ENCODE measurements around the gene PNMA6E.
"Not testable (repeated sequence)": the region's sequence is repeated elsewhere in the genome, so short reads cannot be mapped to it uniquely, and the experiment has no call there.

Gene PNMA6E

DNA sequence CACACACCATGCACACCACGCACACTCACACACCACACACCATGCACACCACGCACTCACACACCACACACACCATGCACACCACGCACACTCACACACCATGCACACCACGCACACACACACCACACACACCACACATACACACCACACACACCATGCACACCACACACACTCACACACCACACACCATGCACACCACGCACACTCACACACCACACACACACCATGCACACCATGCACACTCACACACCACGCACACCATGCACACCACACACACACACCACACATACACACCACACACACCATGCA is 11.7 kb downstream of the PNMA6E start:
- not testable (repeated sequence) for H3K4me3 ChIP-seq (ENCODE audit: low read length); H3K27me3 ChIP-seq (ENCODE audit: control insufficient read depth, insufficient read depth, low read length); H3K4me1 ChIP-seq (ENCODE audit: control insufficient read depth, low read depth, low read length); H3K27ac ChIP-seq (ENCODE audit: low read length); H3K36me3 ChIP-seq (ENCODE audit: control insufficient read depth, low read depth, low read length); H3K9ac ChIP-seq (ENCODE audit: low read length)
- H3K9me3 ChIP-seq (ENCODE audit: control insufficient read depth, low read depth, low read length), result peaks cover 24% of the 10 kb centered on the region

DNA sequence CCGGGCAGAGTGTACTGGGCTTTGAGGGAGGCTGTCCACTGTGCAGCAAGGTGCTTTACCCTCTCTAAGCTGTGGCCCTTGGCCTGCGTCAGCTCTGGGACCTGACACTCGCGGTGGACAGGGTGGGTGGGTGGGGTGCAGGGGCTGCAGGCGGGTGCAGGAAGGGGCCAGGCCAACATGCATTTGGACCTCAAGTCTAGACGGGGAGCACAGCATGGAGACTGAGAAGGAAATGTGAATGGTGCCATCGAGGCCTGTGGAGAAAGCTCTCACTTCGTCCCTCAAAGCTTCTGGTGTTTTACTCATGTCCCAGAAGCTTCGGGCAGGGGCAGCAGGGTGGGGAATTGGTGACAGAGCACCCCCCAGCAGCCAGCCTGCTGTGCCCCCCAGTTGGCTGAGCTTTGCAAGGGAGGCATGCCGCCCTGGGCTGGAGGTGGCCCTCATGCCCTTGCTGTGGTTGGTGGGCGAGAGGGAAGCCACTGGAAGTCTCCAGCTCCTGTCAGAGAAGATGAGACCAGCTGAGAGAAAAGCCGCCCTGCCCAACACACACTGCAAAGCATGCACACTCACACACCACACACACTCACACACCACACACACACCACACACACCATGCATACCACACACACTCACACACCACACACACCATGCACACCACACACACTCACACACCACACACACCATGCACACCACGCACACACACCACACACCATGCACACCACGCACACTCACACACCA is 12.3 kb downstream of the PNMA6E start:
- no peaks in the 10 kb centered on the region for H3K36me3 ChIP-seq (ENCODE audit: control insufficient read depth, low read depth, low read length)
- H3K27ac ChIP-seq (ENCODE audit: low read length), result no peak overlapping the region
- H3K9ac ChIP-seq (ENCODE audit: low read length), result no peak overlapping the region
- no peaks in the 10 kb centered on the region for H3K27me3 ChIP-seq (ENCODE audit: control insufficient read depth, insufficient read depth, low read length)
- no peaks in the 10 kb centered on the region for H3K4me1 ChIP-seq (ENCODE audit: control insufficient read depth, low read depth, low read length)
- H3K4me3 ChIP-seq (ENCODE audit: low read length), result no peak overlapping the region
- H3K9me3 ChIP-seq (ENCODE audit: control insufficient read depth, low read depth, low read length), result peaks cover 24% of the 10 kb centered on the region

DNA sequence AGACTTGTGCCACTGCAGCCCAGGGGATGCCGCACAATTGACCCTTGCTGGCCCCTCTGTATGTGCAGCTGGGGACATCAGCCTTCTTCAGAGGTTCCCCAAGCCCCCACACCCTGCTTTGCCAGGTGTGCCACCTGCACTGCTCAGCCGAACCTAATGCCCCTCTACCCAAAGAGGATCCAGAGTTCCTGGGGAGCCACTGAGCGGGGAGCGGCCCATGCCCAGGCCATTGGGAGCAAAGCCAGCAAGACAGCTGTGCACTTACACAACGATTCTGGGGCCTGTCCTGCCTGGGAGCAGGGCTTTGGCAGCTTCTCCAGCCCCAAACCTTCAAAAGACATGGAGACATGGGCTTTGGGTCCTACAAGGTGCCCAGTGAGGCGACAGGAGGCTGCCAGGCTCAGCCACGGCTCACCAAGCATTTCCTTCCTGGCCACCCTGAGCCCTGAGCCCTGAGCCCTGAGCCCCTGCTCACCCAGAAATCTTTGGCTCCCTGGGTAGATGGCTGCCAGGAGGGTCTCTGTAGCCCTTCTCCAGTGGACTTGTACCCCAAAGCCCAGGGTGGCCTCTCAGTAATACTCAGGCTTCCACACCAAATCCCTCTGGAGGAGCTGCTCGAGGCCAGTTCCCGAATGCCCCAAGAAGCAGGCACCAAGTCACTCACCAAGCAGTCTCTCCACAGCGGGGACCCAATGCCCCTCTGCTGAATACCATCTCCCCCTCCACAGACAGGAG is 13.0 kb downstream of the PNMA6E start:
- peaks cover 27% of the 10 kb centered on the region for H3K9me3 ChIP-seq (ENCODE audit: control insufficient read depth, low read depth, low read length)
- H3K9ac ChIP-seq (ENCODE audit: low read length), result no peak overlapping the region
- no peaks in the 10 kb centered on the region for H3K36me3 ChIP-seq (ENCODE audit: control insufficient read depth, low read depth, low read length)

DNA sequence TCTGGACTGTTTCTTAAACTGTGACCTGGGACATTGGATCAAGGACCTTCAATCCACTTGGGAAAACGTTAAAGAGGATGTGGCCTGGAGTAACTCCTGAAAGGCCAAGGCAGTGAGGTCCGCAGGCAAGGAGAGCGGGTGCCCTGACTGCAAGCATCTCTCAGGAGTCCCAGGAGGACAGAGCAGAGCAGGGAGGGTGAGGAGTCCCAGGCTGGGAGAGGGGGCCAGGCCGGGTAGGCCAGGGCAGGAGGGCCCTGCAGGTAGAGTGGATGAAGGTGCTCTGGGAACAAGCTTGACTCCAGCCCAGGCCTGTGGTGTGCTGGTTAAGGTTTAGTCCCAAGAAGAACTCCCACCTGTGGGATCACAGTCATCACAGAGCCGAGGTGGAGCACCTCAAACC is 13.8 kb downstream of the PNMA6E start:
- Histone ChIP-seq H3K27me3 (ENCODE audit: control insufficient read depth, insufficient read depth, low read length) (no peaks in the 10 kb centered on the region), H3K4me3 (ENCODE audit: low read length) (no peak overlapping the region), H3K36me3 (ENCODE audit: control insufficient read depth, low read depth, low read length) (no peaks in the 10 kb centered on the region), H3K9ac (ENCODE audit: low read length) (no peak overlapping the region), H3K4me1 (ENCODE audit: control insufficient read depth, low read depth, low read length) (no peaks in the 10 kb centered on the region), H3K27ac (ENCODE audit: low read length) (no peak overlapping the region), H3K9me3 (ENCODE audit: control insufficient read depth, low read depth, low read length) (peaks cover 35% of the 10 kb centered on the region)

More for the DNA sequence above, 13.0 kb downstream of the PNMA6E start:
- Histone ChIP-seq H3K27me3 (ENCODE audit: control insufficient read depth, insufficient read depth, low read length) (no peaks in the 10 kb centered on the region), H3K4me1 (ENCODE audit: control insufficient read depth, low read depth, low read length) (no peaks in the 10 kb centered on the region), H3K27ac (ENCODE audit: low read length) (no peak overlapping the region), H3K4me3 (ENCODE audit: low read length) (no peak overlapping the region)

DNA sequence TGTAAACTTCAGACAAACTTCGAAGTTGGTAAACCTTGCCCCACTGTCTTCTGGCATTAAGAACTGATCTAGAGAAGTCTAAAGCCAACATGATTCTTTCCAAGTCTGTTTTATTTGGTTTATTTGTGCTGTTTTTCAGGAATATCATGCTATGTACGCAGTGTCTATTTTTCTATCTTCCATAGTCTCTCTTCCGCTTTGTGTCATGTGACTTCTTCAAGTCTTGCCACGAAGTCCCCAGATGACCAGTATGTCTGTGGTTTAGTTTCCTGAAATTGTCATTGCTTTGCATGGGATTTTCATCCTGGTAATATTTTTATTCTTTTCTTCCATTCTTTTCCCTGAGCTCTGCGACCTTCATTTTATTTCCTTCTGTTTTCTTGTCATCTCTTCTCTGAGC is 15.1 kb downstream of the PNMA6E start:
- Histone ChIP-seq H3K27ac (ENCODE audit: low read length) (no peak overlapping the region), H3K36me3 (ENCODE audit: control insufficient read depth, low read depth, low read length) (no peaks in the 10 kb centered on the region), H3K4me3 (ENCODE audit: low read length) (no peak overlapping the region), H3K27me3 (ENCODE audit: control insufficient read depth, insufficient read depth, low read length) (no peaks in the 10 kb centered on the region), H3K4me1 (ENCODE audit: control insufficient read depth, low read depth, low read length) (no peaks in the 10 kb centered on the region), H3K9me3 (ENCODE audit: control insufficient read depth, low read depth, low read length) (peaks cover 26% of the 10 kb centered on the region), H3K9ac (ENCODE audit: low read length) (no peak overlapping the region)

DNA sequence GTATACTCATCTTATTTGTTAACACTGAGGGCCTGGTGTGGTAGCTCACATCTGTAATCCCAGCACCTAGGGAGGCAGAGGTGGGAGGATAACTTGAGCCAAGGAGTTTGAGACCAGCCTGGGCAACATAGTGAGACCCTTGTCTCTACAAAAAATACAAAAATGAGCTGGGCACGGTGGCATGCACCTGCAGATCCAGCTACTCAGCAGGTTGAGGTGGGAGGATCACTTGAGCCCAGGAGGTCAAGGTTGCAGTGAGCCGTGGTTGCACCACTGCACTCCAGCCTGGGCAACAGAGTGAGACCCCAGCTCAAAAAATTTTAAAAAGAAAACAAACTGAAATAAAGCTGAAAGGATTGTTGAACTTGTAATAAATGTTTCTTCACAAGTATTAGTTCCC is 16.2 kb downstream of the PNMA6E start:
- H3K4me1 ChIP-seq (ENCODE audit: control insufficient read depth, low read depth, low read length); H3K27me3 ChIP-seq (ENCODE audit: control insufficient read depth, insufficient read depth, low read length); H3K9ac ChIP-seq (ENCODE audit: low read length); H3K27ac ChIP-seq (ENCODE audit: low read length); H3K4me3 ChIP-seq (ENCODE audit: low read length); H3K36me3 ChIP-seq (ENCODE audit: control insufficient read depth, low read depth, low read length): not testable (repeated sequence)
- peaks cover 19% of the 10 kb centered on the region for H3K9me3 ChIP-seq (ENCODE audit: control insufficient read depth, low read depth, low read length)

DNA sequence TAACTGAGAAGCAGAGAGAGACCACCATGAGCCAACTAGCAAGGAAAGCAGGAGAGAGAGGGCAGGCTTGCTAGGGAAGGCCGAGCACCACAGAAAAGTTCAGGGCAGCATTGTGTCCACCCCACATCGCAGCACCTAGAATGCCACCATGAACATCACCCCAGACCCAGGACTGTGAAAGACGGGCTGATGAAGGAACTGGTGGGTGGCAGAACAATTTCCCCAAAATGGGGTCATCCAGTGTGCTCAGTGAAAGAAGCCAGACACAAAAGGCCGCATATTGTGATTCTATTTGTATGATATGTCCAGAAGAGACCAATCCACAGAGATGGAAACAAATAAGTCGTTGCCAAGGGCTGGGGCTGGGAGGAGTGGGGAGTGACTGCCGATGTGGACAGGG is 16.8 kb downstream of the PNMA6E start:
- no peak overlapping the region for H3K9ac ChIP-seq (ENCODE audit: low read length)
- H3K27ac ChIP-seq (ENCODE audit: low read length), result no peak overlapping the region
- H3K36me3 ChIP-seq (ENCODE audit: control insufficient read depth, low read depth, low read length), result no peaks in the 10 kb centered on the region
- no peaks in the 10 kb centered on the region for H3K4me1 ChIP-seq (ENCODE audit: control insufficient read depth, low read depth, low read length)
- peaks cover 16% of the 10 kb centered on the region for H3K9me3 ChIP-seq (ENCODE audit: control insufficient read depth, low read depth, low read length)
- no peak overlapping the region for H3K4me3 ChIP-seq (ENCODE audit: low read length)
- no peaks in the 10 kb centered on the region for H3K27me3 ChIP-seq (ENCODE audit: control insufficient read depth, insufficient read depth, low read length)

DNA sequence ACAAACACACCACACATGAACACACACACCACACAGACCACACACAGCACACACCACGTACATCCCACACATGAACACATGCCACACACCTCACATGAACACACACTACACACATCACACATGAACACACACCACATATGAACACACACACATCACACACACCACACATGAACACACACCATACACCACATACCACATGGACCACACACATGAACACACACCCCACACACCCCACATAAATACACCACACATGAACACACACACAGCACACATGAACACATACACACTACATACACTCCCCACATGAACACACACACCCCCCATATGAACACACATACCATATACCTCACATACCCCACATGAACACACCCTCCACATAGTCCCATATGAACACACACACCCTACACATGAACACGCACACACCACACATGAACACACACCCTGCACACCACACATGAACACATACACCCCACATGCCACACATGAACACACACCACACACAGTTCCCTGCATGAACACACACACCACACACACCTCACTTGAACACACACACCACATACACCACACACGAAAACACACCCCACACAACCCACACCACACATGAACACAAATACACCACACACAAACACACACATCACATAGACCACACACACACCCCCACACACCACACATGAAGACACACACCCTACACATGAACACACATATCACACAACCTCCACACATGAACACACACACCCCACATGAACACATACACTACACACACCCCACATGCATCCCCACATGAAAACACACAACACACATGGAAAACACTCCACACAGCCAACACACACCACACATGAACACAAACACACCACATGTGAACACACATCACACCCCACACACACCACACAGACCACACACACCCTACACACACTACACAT is 18.3 kb downstream of the PNMA6E start:
- no peaks in the 10 kb centered on the region for H3K36me3 ChIP-seq (ENCODE audit: control insufficient read depth, low read depth, low read length)
- no peak overlapping the region for H3K4me3 ChIP-seq (ENCODE audit: low read length)
- no peaks in the 10 kb centered on the region for H3K4me1 ChIP-seq (ENCODE audit: control insufficient read depth, low read depth, low read length)
- H3K27me3 ChIP-seq (ENCODE audit: control insufficient read depth, insufficient read depth, low read length), result no peaks in the 10 kb centered on the region
- H3K9me3 ChIP-seq (ENCODE audit: control insufficient read depth, low read depth, low read length), result peaks cover 16% of the 10 kb centered on the region
- no peak overlapping the region for H3K9ac ChIP-seq (ENCODE audit: low read length)
- no peak overlapping the region for H3K27ac ChIP-seq (ENCODE audit: low read length)

DNA sequence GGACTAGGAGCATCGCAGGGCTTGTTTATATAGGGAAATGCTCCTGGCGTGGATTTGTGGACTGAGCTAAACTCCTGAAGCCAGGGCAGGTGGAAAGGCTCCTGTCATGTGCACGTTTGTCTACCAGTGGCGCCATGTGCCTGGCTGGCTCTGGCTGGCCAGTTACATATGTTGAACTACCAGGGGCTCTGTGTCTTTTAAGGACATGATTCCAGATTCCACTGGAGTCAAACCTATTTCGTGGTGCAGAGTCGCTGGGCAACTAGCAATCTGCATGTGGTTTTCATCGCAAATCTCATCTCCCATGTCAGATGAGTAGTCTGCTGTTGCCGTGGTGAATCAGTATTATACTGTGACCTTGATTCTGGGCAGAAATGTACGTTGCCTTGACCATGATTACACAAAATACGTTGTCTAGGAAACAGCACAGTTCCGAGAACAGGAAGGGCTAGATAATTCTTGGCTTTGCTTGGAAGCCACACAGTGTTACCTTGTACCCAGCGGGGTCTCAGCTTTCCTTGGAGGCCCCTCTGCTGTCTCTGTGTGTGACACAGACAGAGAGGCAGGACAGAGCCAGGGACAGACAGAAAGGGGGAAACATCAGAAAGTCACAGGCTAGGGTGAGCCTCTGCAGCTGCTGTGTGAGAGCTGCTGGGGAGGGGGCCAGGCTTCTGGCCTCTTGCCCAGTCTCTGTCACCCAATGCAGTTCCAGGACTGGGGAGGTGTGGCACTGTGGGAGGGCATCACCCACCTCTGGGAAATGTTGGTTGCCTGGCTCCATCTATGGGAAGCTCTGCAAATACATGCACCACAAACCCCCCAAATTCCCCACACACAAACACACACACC is 19.2 kb downstream of the PNMA6E start:
- H3K27me3 ChIP-seq (ENCODE audit: control insufficient read depth, insufficient read depth, low read length), result no peaks in the 10 kb centered on the region
- H3K4me3 ChIP-seq (ENCODE audit: low read length), result no peak overlapping the region
- no peaks in the 10 kb centered on the region for H3K36me3 ChIP-seq (ENCODE audit: control insufficient read depth, low read depth, low read length)
- H3K27ac ChIP-seq (ENCODE audit: low read length), result no peak overlapping the region
- H3K9me3 ChIP-seq (ENCODE audit: control insufficient read depth, low read depth, low read length), result peaks cover 19% of the 10 kb centered on the region
- no peak overlapping the region for H3K9ac ChIP-seq (ENCODE audit: low read length)
- H3K4me1 ChIP-seq (ENCODE audit: control insufficient read depth, low read depth, low read length), result no peaks in the 10 kb centered on the region

DNA sequence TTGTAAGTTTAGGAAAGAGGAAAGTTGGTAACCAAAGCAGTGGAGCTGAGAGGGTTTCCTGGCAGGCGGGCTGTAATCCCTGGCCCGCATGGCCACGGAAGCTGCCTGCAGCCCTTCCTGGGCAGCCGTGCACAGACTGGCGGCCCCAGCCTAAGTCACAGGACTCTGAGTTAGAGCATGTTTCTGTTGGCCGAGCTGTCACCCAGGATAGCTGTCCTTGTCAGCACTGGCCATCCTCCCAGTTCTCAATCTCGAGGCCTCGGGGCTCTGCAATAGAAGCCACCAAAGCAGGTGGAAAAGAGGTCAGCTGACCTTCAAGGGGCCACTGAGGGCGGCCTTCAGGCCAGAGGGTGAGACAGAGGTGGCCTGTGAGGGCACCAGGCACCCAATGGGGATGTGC is 20.5 kb downstream of the PNMA6E start:
- Histone ChIP-seq H3K4me3 (ENCODE audit: low read length) (no peak overlapping the region), H3K4me1 (ENCODE audit: control insufficient read depth, low read depth, low read length) (no peaks in the 10 kb centered on the region), H3K27me3 (ENCODE audit: control insufficient read depth, insufficient read depth, low read length) (no peaks in the 10 kb centered on the region), H3K27ac (ENCODE audit: low read length) (no peak overlapping the region), H3K9ac (ENCODE audit: low read length) (no peak overlapping the region), H3K9me3 (ENCODE audit: control insufficient read depth, low read depth, low read length) (peaks cover 22% of the 10 kb centered on the region), H3K36me3 (ENCODE audit: control insufficient read depth, low read depth, low read length) (no peaks in the 10 kb centered on the region)

All from iPS-18a (cell line).